ENCODE data around the gene IRF2.

Gene IRF2

GRCh38 chr4:184499996-184500395 is 25.6 kb upstream of the IRF2 start:
- no peak overlapping the region for H3K4me3 ChIP-seq (ENCODE audit: low read depth, low read length)
- TF ChIP-seq POLR2A (IDR thresholded peaks at IDR 0.05; ENCODE audit: extremely low read depth, insufficient read length) = no peak
- no peak for TF ChIP-seq MAX (IDR thresholded peaks at IDR 0.05; ENCODE audit: low read depth, low read length)
- TF ChIP-seq MYC (IDR thresholded peaks at IDR 0.05; ENCODE audit: low read depth, low read length) = no peak
- no peak for TF ChIP-seq CTCF (IDR thresholded peaks at IDR 0.05; ENCODE audit: low read depth, low read length)
- no peak for DNase-seq (ENCODE audit: low read depth)

GRCh38 chr4:184498598-184498997 is 24.2 kb upstream of the IRF2 start:
- no peak for DNase-seq (ENCODE audit: low read depth)
- no peak overlapping the region for H3K4me3 ChIP-seq (ENCODE audit: low read depth, low read length)
- no peak for TF ChIP-seq CTCF (IDR thresholded peaks at IDR 0.05; ENCODE audit: low read depth, low read length)
- TF ChIP-seq POLR2A (IDR thresholded peaks at IDR 0.05; ENCODE audit: extremely low read depth, insufficient read length) = no peak
- no peak for TF ChIP-seq MAX (IDR thresholded peaks at IDR 0.05; ENCODE audit: low read depth, low read length)
- TF ChIP-seq MYC (IDR thresholded peaks at IDR 0.05; ENCODE audit: low read depth, low read length) = no peak

GRCh38 chr4:184489771-184490170 is 15.4 kb upstream of the IRF2 start:
- TF ChIP-seq MYC (IDR thresholded peaks at IDR 0.05; ENCODE audit: low read depth, low read length) = no peak
- TF ChIP-seq POLR2A (IDR thresholded peaks at IDR 0.05; ENCODE audit: extremely low read depth, insufficient read length) = no peak
- TF ChIP-seq CTCF (IDR thresholded peaks at IDR 0.05; ENCODE audit: low read depth, low read length) = no peak
- TF ChIP-seq MAX (IDR thresholded peaks at IDR 0.05; ENCODE audit: low read depth, low read length) = no peak
- H3K4me3 ChIP-seq (ENCODE audit: low read depth, low read length) = no peak overlapping the region
- DNase-seq (ENCODE audit: low read depth) = no peak

GRCh38 chr4:184487503-184487902 is 13.2 kb upstream of the IRF2 start:
- TF ChIP-seq CTCF (IDR thresholded peaks at IDR 0.05; ENCODE audit: low read depth, low read length) (no peak), POLR2A (IDR thresholded peaks at IDR 0.05; ENCODE audit: extremely low read depth, insufficient read length) (no peak), MYC (IDR thresholded peaks at IDR 0.05; ENCODE audit: low read depth, low read length) (no peak), MAX (IDR thresholded peaks at IDR 0.05; ENCODE audit: low read depth, low read length) (no peak)
- H3K4me3 ChIP-seq (ENCODE audit: low read depth, low read length) = no peak overlapping the region
- DNase-seq (ENCODE audit: low read depth) = no peak

- no peak overlapping the region for H3K4me3 ChIP-seq (ENCODE audit: low read depth, low read length)
- DNase-seq (ENCODE audit: low read depth) = no peak
- TF ChIP-seq POLR2A (IDR thresholded peaks at IDR 0.05; ENCODE audit: extremely low read depth, insufficient read length) (no peak), MAX (IDR thresholded peaks at IDR 0.05; ENCODE audit: low read depth, low read length) (no peak), CTCF (IDR thresholded peaks at IDR 0.05; ENCODE audit: low read depth, low read length) (no peak), MYC (IDR thresholded peaks at IDR 0.05; ENCODE audit: low read depth, low read length) (no peak)
Measured at GRCh38 chr4:184485279-184485678, 10.9 kb upstream of the IRF2 start.

- H3K4me3 ChIP-seq (ENCODE audit: low read depth, low read length) = no peak overlapping the region
- DNase-seq (ENCODE audit: low read depth) = no peak
- TF ChIP-seq MYC (IDR thresholded peaks at IDR 0.05; ENCODE audit: low read depth, low read length) = no peak
Measured at GRCh38 chr4:184481544-184481943, 7.2 kb upstream of the IRF2 start.
